Body of pancreas (tissue), 4 donors: ENCODE measurements around the gene GSC.

ENCODE experiments used
- CTCF ChIP-seq, 7 experiments: fragments of 450-650 bp in 4 of 7; fragments of 200-600 bp in 3 of 7; sonication (generic) in 3 of 7; IDR thresholded peaks; one replicate each; pipeline ENCODE4 v1.5.1; 2016 to 2019; ENCODE audit warnings: antibody characterized with exemption in 7 of 7
- POLR2A ChIP-seq, 3 donors: fragments of 450-650 bp; IDR thresholded peaks; one replicate each; pipeline ENCODE4 v1.6.1; 2016; ENCODE audit warnings: antibody characterized with exemption in 3 of 3, mild to moderate bottlenecking in 2 of 3

GRCh38 chr14:94771906-94772490 lies 2.1 kb upstream of the GSC start:
- TF ChIP-seq CTCF (IDR thresholded peaks at IDR 0.05) (no peak), POLR2A (IDR thresholded peaks at IDR 0.05) (no peak)
